T-helper 17 cell (primary cell): ENCODE measurements around the gene TBC1D2B. TPM values are rescaled to one million over a fixed set of nuclear protein-coding genes. Genes with fewer than 3 reads are reported as not detected.
"Not testable (repeated sequence)": the region's sequence is repeated elsewhere in the genome, so short reads cannot be mapped to it uniquely, and the experiment has no call there.

Experiments
- ATAC-seq: fragments of 150-1000 bp; cut with Tn5 transposase; 2 replicates; pipeline ENCODE4 v1.10.0; 2021; ENCODE audit warnings: mild to moderate bottlenecking, moderate library complexity
- DNase-seq, 3 donors: peaks; one replicate each; pipeline versions ENCODE4 v3.0.0 to v3.0.0-alpha.2; 2020 to 2021
- H3K9me3 ChIP-seq: one replicate; pipeline ENCODE4 v1.7.0; 2013; ENCODE audit warnings: low read length, mild to moderate bottlenecking; ENCODE audit not compliant: control insufficient read depth, poor library complexity, severe bottlenecking
- H3K27ac Mint-ChIP-seq: one replicate; pipeline ENCODE4 v1.8.0; 2022; ENCODE audit warnings: mild to moderate bottlenecking, moderate library complexity, mixed read lengths
- H3K27me3 Mint-ChIP-seq: one replicate; pipeline ENCODE4 v1.8.0; 2022; ENCODE audit warnings: mixed read lengths
- H3K36me3 Mint-ChIP-seq: one replicate; pipeline ENCODE4 v1.8.0; 2022; ENCODE audit warnings: low read depth, mixed read lengths
- H3K4me1 Mint-ChIP-seq: one replicate; pipeline ENCODE4 v1.8.0; 2022; ENCODE audit warnings: mild to moderate bottlenecking, mixed read lengths
- H3K4me3 Mint-ChIP-seq: one replicate; pipeline ENCODE4 v1.8.0; 2022; ENCODE audit warnings: mild to moderate bottlenecking, moderate library complexity, mixed read lengths
- total RNA-seq, 4 donors: library from RNA in 2 of 4; stranded (reverse) in 2 of 4; gene quantifications; one replicate each; pipeline ENCODE4 v1.2.3 and lab custom pipeline; 2022 to 2026

TBC1D2B gene
- total RNA-seq, 2 donors from 2014 or later = 91.0 to 130 TPM

DNA sequence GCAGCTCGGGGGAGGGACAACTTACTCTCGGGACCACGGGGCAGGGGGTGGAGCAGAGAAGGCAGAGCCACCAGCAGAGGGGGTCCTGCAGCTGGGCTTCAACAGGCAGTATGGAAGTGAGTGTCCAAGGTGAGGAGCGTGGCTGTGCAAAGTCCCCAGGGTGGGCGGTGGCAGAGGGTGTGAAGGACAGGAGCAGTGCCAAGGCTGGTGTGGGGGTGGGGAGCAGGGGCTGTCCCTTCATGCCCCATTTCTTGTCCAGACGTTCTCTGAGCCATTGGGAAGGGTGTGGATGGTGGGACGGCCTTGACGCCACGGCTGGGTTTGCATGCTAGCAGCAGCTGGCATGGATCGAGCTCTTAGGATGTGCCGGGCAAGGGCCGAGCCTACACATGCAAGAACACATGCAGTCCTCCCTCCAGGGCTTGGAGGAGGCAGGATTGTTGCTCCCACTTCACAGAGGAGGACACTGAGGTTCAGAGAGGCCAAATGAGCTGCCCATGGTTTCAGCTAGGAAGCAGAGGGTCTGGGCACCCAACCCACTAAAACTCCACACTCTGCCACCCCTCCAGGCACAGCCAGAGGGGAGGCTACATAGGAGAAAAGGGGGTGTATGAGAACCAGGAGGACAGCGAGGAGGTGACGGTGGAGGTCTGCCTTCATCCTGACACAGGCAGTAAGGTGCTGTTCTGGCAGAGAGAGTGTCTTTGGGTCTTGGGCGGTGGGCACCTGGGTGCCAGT lies 93.6 kb downstream of the TBC1D2B start:
- no peak for ATAC-seq
- Mint-ChIP-seq H3K27me3 (no peaks in the 10 kb centered on the region), H3K4me1 (peaks cover 5% of the 10 kb centered on the region), H3K27ac (no peak overlapping the region), H3K4me3 (no peak overlapping the region), H3K36me3 (no peaks in the 10 kb centered on the region)
- DNase-seq = no peak
- H3K9me3 ChIP-seq = no peaks in the 10 kb centered on the region

DNA sequence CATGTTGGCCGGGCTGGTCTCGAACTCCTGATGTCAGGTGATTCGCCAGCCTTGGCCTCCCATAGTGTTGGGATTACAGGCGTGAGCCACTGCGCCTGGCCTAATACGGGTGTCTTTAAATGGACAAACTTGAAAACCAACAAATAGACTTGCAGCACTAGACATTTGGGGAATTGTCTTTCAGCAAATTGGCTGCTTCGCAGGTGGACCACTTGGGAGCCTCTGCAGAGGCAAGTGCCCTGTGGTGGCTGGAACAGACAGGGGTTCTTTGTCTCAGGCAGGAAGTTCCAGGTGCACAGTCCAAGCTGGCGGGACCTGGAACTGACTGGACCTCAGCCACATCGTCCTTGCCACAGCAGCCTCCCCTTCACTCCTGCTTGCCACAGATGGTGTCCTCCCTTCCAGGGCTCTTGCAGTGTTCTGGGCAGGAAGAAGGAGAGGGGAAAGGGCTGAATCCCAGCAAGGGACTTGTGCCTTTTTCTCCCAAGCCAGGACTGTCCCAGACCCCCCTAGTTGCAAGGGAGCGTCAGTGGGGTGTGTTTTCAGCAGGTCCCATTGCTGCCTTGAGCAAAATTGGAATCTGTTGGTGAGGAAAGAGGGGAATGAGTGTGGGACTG lies 94.3 kb downstream of the TBC1D2B start:
- no peaks in the 10 kb centered on the region for H3K27me3 Mint-ChIP-seq
- DNase-seq (no peak), ATAC-seq (no peak)
- no peak overlapping the region for H3K27ac Mint-ChIP-seq
- no peaks in the 10 kb centered on the region for H3K36me3 Mint-ChIP-seq
- H3K4me1 Mint-ChIP-seq = peaks cover 3% of the 10 kb centered on the region
- no peak overlapping the region for H3K4me3 Mint-ChIP-seq
- no peaks in the 10 kb centered on the region for H3K9me3 ChIP-seq

DNA sequence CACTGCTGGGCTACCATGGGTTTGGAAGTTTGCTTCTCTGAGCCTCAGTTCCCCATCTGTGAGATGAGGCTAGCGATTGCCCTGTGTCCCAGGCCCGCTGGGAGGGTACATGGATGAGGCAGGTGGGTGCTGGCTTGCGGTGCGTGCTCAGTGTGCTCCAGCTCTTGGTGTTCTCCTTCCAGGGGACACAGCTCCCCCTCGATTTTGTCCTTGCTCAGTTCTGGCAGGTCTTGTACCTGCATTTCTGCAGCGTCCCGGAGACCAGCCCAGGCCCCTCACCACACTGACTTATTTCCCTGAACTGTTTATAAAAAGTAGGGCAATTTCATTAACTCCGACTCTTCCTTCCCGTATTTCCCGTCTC lies 95.4 kb downstream of the TBC1D2B start:
- no peaks in the 10 kb centered on the region for H3K27me3 Mint-ChIP-seq
- H3K4me3 Mint-ChIP-seq = no peak overlapping the region
- peak overlapping the region; percentile 27 for H3K27ac Mint-ChIP-seq
- H3K9me3 ChIP-seq = no peaks in the 10 kb centered on the region
- ATAC-seq (no peak), DNase-seq (no peak)
- H3K36me3 Mint-ChIP-seq = no peaks in the 10 kb centered on the region
- H3K4me1 Mint-ChIP-seq = no peaks in the 10 kb centered on the region

DNA sequence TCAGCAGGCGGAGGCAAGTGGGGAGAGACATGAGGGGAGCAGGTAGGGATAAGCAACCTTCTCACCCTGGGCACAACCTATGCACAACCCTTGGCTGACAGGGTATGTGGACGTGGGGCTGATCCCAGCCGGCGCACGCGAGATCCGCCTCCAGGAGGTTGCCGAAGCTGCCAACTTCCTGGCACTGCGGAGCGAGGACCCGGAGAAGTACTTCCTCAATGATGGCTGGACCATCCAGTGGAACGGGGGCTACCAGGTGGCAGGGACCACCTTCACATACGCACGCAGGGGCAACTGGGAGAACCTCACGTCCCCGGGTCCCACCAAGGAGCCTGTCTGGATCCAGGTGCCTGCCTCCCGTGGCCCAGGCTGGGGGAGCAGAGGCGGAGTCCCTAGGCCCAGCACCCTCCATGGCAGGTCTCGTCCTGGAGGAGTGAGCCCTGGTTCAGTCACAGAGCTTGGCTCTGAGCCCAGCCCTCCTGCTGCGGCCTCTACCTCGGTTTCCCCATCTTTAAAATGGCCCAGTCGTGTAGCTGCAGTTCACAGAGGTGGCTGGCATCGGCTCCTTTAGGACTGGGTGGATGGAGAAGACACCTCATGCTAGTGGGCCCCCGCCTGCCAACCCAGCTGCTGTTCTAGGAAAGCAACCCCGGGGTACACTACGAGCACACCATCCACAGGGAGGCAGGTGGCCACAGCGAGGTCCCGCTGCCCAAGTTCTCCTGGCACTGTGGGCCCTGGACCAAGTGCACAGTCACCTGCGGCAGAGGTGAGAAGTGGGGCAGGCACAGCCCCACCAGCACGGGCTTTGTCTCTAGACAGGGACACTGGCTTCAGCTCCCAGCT lies 96.0 kb downstream of the TBC1D2B start:
- DNase-seq = no peak

DNA sequence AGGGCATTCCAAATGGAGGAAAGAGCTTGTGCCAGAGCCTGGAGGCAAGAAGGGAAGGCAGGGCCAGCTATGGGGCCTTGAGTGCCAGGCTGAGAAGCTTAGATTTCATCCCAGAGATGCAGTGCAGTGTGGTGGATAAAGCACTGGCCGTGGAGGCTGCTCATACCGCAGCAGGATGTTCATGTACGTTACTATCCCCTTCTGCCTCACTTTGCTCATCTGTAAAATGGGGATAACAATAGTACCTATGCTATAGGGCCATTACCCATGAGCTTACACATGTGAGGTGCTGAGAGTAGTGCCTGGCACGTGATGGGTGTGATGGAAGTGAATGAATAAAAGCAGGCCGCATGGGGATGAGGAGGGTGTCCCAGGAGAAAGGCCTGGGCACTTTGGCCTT lies 96.8 kb downstream of the TBC1D2B start:
- ATAC-seq, H3K4me3 Mint-ChIP-seq, H3K27me3 Mint-ChIP-seq, H3K4me1 Mint-ChIP-seq, H3K36me3 Mint-ChIP-seq, H3K9me3 ChIP-seq, DNase-seq, H3K27ac Mint-ChIP-seq: not testable (repeated sequence)

More for the DNA sequence above, 96.0 kb downstream of the TBC1D2B start:
- Mint-ChIP-seq H3K36me3 (no peaks in the 10 kb centered on the region), H3K27me3 (no peaks in the 10 kb centered on the region), H3K4me3 (peak overlapping the region; percentile 52), H3K4me1 (no peaks in the 10 kb centered on the region), H3K27ac (peak overlapping the region; percentile 27)
- ATAC-seq = no peak
- no peaks in the 10 kb centered on the region for H3K9me3 ChIP-seq

DNA sequence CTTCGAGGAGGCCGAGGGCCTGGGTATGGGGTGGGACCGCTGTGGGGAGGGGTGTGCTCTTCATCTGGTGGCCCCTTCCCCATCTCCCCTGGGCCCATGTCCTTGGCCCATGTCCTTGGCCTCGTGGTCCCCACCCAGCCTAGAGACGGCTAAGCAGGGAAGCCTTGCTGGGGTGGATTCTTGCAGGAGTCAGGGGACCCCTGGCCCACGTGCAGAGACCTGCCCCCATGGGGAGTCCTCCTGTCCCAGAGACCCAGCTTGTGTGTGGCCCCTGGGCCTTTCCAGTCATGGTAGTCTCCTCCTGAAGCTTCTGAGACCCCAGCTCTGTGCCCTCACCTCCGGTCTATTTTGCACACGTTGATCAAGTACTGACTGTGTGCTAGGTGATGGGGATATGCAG lies 97.4 kb downstream of the TBC1D2B start:
- ATAC-seq (no peak), DNase-seq (no peak)
- H3K4me3 Mint-ChIP-seq = no peak overlapping the region
- no peaks in the 10 kb centered on the region for H3K27me3 Mint-ChIP-seq
- H3K4me1 Mint-ChIP-seq = no peaks in the 10 kb centered on the region
- no peak overlapping the region for H3K27ac Mint-ChIP-seq
- no peaks in the 10 kb centered on the region for H3K9me3 ChIP-seq
- no peaks in the 10 kb centered on the region for H3K36me3 Mint-ChIP-seq

DNA sequence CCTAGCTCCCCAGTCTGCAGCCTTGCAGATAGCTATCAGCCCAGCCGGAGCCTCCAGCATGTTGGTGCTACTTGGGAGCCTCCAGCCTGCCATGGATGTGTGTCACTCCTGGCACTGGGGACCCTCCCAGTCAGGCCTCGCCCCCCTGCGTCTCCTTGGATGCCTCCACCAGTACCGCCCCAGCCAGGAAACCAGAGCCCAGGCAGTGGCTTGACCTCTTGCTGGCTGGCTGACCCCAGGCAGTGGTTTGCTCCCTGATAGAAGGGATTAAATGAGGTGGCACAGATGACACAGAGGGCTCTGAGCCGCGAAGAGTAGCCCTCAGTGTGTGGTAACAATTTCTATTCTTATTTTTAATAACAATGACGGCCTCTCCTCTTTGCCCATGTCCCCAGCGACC lies 98.4 kb downstream of the TBC1D2B start:
- ATAC-seq, DNase-seq, H3K4me3 Mint-ChIP-seq, H3K27ac Mint-ChIP-seq, H3K9me3 ChIP-seq, H3K36me3 Mint-ChIP-seq, H3K27me3 Mint-ChIP-seq, H3K4me1 Mint-ChIP-seq: not testable (repeated sequence)

DNA sequence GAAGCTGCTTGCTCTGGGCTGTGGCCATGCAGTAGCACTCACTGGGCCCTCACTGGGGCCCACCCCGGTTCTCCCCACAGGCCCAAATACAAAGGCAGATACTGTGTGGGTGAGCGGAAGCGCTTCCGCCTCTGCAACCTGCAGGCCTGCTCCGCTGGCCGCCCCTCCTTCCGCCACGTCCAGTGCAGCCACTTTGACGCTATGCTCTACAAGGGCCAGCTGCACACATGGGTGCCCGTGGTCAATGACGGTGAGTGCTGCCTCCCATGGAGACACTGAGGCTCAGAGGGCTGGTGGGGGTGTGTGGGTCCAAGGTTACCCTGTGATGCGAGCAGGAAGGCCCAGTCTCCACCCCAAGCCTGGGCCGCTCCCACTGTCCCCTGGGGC lies 98.8 kb downstream of the TBC1D2B start:
- H3K36me3 Mint-ChIP-seq, H3K4me1 Mint-ChIP-seq, H3K27me3 Mint-ChIP-seq, DNase-seq, H3K9me3 ChIP-seq, ATAC-seq, H3K4me3 Mint-ChIP-seq, H3K27ac Mint-ChIP-seq: not testable (repeated sequence)

DNA sequence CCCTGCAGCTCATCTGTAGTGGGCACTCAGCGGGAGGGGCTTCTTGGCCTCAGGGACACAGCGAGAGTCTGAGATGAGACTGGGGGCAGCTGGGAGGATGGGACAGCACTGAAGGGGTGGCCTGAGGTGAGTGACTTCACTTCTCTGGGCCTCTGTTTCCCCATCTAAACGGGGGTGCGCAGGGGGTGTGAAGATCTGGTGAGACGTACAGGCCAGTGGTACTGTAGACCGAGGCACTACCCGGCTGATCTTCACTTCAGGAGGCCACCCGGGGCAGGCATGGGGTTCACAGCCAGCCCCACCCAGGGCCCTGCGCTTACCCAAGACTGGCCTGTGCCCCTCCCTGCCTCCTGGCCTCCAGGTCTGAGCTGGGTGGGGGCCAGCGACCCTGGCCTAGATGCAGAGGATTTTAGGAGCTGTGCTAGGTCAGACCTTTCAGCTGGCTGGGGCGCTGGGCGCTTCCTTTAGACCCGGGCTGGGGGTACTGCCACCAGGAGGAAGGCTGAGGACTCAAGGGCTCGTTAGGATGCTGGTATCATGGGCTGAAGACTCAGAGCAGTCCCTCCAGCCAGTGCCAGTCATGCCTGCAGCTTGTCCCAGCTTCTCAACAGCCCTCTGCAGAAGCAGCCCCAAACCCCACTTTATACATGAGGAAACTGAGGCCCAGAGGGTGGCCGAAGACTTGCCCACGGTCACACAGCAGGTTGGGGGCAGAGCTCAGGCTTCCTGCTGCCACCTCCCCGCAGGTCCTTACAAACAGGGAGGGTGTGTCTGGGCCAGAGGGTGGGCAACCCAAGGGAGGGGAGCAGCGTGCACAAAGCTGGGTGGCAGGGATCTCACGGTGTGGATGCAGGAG lies 99.4 kb downstream of the TBC1D2B start:
- not testable (repeated sequence) for H3K9me3 ChIP-seq, H3K4me1 Mint-ChIP-seq, H3K27me3 Mint-ChIP-seq, H3K27ac Mint-ChIP-seq, H3K36me3 Mint-ChIP-seq, DNase-seq, H3K4me3 Mint-ChIP-seq, ATAC-seq

DNA sequence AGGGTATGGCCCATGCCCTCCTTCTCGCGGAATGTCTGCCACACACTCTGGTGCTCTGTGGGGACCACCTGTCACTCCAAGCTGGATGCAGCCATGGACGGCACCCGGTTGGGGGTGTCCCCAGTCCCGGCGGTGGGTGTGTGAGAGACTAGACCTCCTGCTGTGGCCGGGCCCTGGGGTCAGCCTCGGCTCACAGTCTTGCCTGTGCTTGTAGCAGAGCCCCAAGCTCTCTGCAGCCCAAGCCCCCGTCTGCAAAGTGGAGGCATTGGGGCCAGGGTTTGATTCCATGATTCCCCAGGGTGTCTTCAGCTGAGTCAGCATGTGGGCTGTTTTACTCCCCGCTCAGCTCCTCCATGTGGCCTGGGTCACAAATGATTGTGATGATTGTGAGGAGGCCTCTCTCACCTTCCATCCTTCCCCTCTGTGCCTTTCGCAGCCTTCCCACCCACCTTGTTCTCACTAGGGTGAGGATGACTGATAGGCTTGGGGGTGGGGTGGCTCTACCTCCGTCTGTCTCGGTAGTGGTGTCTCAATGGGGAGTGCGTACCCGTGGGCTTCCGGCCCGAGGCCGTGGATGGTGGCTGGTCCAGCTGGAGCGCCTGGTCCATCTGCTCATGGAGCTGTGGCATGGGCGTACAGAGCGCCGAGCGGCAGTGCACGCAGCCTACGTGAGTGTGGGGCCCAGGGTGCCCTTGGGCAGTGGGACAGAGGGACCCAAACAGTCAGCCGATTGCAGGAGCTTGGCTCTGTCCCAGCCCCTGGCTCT lies 100.6 kb downstream of the TBC1D2B start:
- not testable (repeated sequence) for H3K27ac Mint-ChIP-seq, H3K36me3 Mint-ChIP-seq, DNase-seq, H3K9me3 ChIP-seq, ATAC-seq, H3K4me1 Mint-ChIP-seq, H3K4me3 Mint-ChIP-seq, H3K27me3 Mint-ChIP-seq

DNA sequence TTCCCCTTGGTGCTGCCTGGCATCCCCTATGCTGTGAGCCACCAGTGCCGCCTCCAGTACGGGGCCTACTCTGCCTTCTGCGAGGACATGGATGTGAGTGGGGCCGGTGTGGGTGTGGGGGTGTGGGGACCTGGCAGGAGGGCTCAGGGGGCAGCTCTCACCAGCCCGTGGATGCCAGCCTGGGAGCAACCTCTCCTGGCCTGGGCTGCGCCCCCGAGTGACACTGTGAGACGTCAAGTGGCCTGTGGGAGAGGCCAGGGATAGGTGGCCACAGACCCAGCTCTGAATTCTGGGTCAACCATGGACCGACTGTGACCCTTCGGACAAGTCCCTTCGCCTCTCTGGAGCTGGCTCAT lies 101.4 kb downstream of the TBC1D2B start:
- not testable (repeated sequence) for H3K27me3 Mint-ChIP-seq, H3K4me1 Mint-ChIP-seq, H3K4me3 Mint-ChIP-seq

DNA sequence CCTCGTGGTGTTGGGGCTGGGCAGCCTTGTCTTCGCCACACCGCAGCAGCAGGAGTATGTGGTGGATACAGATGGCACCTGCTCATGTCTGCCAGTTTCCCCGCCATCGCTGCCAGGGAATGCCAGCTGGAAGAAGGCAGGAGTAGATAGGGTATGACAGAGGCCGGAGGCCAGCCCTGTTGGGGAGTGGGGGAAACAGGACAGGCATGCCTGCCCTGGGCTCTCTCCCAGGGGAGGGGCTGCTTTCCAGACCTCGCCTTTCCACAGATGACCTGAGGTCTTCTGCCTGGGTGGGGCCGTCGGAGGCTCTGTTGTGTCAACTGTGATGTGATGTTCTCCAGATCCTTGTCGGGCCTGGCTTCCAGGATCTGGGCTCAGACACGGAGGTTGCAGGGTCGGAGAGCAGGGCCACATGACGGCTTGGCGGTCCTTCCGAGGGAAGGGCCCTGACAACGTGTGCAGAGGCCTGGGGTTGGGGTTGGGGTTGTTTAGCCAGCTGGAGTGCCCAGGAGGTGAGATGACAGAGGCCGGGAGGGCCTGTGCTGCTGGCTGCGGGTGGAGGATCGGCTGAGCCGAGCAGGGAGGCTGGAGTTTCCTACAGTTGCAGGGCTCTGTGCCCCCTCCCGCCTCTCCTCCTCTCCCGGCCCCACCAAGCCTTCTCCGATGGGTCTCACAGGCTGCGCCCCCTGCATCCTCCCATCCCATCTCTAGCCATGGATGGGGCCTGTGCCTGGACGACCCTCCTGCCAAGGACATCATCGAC lies 102.0 kb downstream of the TBC1D2B start:
- ATAC-seq (no peak), DNase-seq (no peak)
- Mint-ChIP-seq H3K36me3 (no peaks in the 10 kb centered on the region), H3K4me3 (no peak overlapping the region), H3K27me3 (no peaks in the 10 kb centered on the region), H3K27ac (no peak overlapping the region), H3K4me1 (peaks cover 2% of the 10 kb centered on the region)
- H3K9me3 ChIP-seq = no peaks in the 10 kb centered on the region

More for the DNA sequence above, 101.4 kb downstream of the TBC1D2B start:
- not testable (repeated sequence) for ATAC-seq, H3K9me3 ChIP-seq, H3K27ac Mint-ChIP-seq, DNase-seq, H3K36me3 Mint-ChIP-seq
